ENCODE data around the gene FAM53A.

GRCh38 chr4:1619151-1619672 is 64.9 kb downstream of the FAM53A start:
- TF ChIP-seq CTCF (IDR thresholded peaks at IDR 0.05) (no peak), ZFX (IDR thresholded peaks at IDR 0.05; ENCODE audit: borderline replicate concordance) (no peak)
